Muscle of back (tissue), 13 donors: ENCODE data around the gene LAIR1. TPM values are rescaled to one million over a fixed set of nuclear protein-coding genes. Genes with fewer than 3 reads are reported as not detected.
A peak's percentile ranks its signal among the peaks of the same experiment; 100 is the strongest.
"Not testable (repeated sequence)": the region's sequence is repeated elsewhere in the genome, so short reads cannot be mapped to it uniquely, and the experiment has no call there.

ENCODE experiments used
- DNase-seq, 3 donors: peaks; one replicate each; pipeline versions ENCODE4 v3.0.0 to v3.0.0-alpha.2; 2013
- long read RNA-seq, 9 donors: transcript quantifications; one replicate each; lab custom pipeline, GENCODE V29; 2026
- polyA plus RNA-seq, 10 donors: library from polyadenylated mRNA; unstranded; fragments of 120-200 nt; gene quantifications; one replicate each; pipeline ENCODE4 v1.2.1, GENCODE V29; 2013; ENCODE audit not compliant: insufficient read length in 10 of 10

LAIR1 gene, protein sequence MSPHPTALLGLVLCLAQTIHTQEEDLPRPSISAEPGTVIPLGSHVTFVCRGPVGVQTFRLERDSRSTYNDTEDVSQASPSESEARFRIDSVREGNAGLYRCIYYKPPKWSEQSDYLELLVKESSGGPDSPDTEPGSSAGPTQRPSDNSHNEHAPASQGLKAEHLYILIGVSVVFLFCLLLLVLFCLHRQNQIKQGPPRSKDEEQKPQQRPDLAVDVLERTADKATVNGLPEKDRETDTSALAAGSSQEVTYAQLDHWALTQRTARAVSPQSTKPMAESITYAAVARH
- 10 to 100 TPM in 1 of 10 donors, 1 to 10 TPM in 9; 5.6 to 11.0 (median 7.4) TPM for polyA plus RNA-seq
- long read RNA-seq, donor 1, full-length matches to known transcripts, result 2 of 2 reads
- long read RNA-seq, donor 1, partial matches to known transcripts, result 0 of 2 reads
- long read RNA-seq, donor 1, other reads (novel, unspliced or antisense), result 0 of 2 reads
- long read RNA-seq, donor 2, result 0 reads
- long read RNA-seq, donor 3, result 0 reads
- long read RNA-seq, donor 4, result 0 reads
- long read RNA-seq, donor 5, full-length matches to known transcripts, result 3 of 3 reads
- long read RNA-seq, donor 5, partial matches to known transcripts, result 0 of 3 reads
- long read RNA-seq, donor 5, other reads (novel, unspliced or antisense), result 0 of 3 reads
- long read RNA-seq, donor 6, full-length matches to known transcripts, result 1 of 1 reads
- long read RNA-seq, donor 6, partial matches to known transcripts, result 0 of 1 reads
- long read RNA-seq, donor 6, other reads (novel, unspliced or antisense), result 0 of 1 reads
- long read RNA-seq, donor 7, full-length matches to known transcripts, result 2 of 2 reads
- long read RNA-seq, donor 7, partial matches to known transcripts, result 0 of 2 reads
- long read RNA-seq, donor 7, other reads (novel, unspliced or antisense), result 0 of 2 reads
- long read RNA-seq, donor 8, partial matches to known transcripts, result 0 of 2 reads
- long read RNA-seq, donor 8, other reads (novel, unspliced or antisense), result 0 of 2 reads
- long read RNA-seq, donor 9, result 0 reads

DNA sequence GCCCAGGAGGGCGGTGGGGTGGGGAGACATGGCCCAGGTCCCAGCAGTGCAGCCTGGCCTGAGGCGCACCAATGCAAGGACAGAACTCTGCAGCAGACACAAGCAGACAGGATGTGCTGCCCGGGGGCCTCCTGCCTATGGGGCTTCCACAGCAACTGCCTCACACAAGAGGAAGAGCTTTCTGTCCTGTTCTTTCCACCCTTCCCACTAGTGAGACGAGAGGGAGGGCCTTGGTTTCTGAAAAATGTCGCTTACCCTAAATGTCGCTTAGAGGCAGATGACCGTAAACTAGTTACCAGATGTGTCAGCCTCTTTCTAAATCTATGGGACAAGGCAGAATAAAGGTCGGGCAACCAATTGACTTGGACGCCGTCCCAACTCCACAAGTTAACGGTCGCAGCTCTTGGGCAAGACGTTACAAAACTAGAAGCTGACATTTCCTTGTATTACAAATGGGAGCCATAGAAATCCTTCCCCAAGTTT, at the start of gene LAIR1:
TSS of gene LAIR1 (minus strand) at position 157 of the 483 bp plus-strand sequence. CDS start at position 30, 127 bp downstream.
- DNase-seq, result peak in 1 of 3 donors; percentile 60

GRCh38 chr19:54414156-54414555, 49.4 kb upstream of the LAIR1 start:
- DNase-seq, result no peak

DNA sequence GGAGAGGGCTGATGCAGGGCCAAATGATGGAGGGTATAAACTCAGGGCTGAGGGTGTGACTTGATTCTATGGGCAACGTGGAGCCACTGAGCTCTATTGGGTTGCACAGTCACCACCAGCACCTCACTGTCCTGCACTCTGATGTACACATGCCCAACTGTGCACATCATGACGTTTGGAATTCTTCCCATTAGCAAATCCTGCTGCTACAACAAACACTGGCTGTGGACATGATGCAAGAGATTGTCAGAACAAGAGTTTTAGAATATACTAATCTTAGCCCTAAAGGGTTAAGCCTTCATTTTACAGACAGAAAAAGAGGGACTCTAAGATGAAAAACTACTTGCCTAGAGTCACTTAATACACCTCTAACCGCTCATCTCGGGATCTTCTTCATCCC, 48.1 kb upstream of the LAIR1 start:
- no peak for DNase-seq

DNA sequence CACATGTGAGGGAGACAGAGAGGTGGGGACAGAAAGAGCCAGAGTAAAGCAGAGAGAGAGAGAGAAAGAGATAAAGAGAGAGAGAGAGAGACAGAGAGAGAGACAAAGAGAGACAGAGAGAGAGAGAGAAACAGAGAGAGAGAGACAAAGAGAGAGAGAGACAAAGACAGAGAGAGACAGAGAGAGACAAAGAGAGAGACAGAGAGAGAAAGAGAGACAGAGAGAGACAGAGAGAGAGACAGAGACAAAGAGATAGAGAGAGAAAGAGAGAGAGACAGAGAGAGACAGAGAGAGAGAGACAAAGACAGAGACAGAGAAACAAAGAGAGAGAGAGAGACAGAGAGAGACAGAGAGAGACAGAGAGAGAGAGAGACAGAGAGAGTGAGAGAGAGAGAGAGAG, 46.3 kb upstream of the LAIR1 start:
- DNase-seq, result no peak

GRCh38 chr19:54408456-54409026, 43.8 kb upstream of the LAIR1 start:
- DNase-seq, result no peak

- no peak for DNase-seq
Observed at GRCh38 chr19:54407780-54408179, 43.0 kb upstream of the LAIR1 start.

- no peak for DNase-seq
Observed at GRCh38 chr19:54405628-54406027, 40.9 kb upstream of the LAIR1 start.

DNA sequence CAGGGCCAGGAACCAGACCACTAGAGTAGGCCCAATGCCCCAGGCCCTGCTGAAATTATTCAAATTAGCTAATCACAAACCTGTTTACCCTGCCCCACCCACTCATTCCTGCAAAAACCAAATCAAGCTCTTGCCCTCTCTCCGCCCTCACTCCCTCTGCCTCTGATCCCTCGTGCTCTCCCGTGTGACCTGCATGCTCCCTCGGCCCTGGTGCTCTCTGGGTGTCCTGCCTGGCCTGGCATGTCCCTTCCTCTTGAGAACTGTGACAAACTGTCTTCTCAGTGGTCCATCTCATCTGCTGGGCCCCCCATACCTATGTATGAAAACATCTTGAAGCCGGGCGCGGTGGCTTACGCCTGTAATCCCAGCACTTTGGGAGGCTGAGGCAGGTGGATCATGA, 38.3 kb upstream of the LAIR1 start:
- DNase-seq, result no peak

- no peak for DNase-seq
Observed at GRCh38 chr19:54400913-54401312, 36.2 kb upstream of the LAIR1 start.

GRCh38 chr19:54399189-54399588, 34.5 kb upstream of the LAIR1 start:
- no peak for DNase-seq

GRCh38 chr19:54395685-54396084, 31.0 kb upstream of the LAIR1 start:
- DNase-seq, result no peak

- no peak for DNase-seq
Observed at GRCh38 chr19:54393381-54393780, 28.6 kb upstream of the LAIR1 start.

- no peak for DNase-seq
Observed at GRCh38 chr19:54392105-54392504, 27.4 kb upstream of the LAIR1 start.

- no peak for DNase-seq
Observed at GRCh38 chr19:54391589-54392061, 26.9 kb upstream of the LAIR1 start.

DNA sequence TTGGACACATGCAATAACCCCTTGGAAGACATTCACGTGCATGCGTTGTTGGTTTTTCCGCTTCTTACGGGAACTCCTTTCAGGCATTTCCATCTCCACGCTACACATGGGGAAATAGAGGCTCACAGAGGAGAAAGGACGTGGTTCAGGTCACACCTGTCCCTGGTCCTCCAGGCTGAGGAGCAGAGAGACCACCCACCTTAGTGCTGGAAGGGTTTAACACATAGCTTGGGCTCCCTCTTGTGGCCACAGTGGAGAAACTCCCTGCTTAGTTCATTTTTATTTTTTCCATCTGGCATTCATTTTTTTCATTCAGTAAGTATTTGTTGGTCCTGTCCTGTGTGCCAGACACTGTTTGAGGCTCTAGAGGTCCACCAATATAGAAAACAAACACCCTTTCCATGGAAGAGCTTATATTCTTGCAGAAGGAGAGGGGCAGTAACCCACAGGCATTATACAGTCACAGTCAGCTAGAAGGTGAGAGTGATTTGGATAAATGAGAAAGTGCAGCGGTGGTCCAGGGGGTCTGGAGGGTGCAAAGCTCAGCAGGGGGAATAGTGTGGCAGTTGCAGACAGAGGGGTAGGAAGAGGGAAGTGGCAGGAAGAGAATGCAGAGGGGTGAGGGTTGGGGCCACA, 26.3 kb upstream of the LAIR1 start:
- peak; percentile 38 to 77 (median 68) for DNase-seq

DNA sequence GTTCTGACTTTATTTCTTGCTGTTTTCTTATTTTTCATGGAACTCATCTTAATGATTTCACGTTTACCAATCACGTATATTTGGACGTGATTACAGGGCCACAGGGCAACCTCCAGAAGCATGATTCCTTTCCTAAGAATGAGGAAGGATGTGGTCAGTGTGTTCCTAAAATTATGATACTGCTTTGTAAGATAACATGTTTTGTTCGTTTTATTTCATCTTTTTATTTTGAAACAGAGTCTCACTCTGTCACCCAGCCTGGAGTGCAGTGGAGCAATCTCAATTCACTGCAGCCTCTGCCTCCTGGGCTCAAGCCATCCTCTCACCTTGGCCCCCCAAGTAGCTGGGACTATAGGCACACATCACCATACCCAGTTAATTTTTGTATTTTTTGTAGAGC, 24.8 kb upstream of the LAIR1 start:
- DNase-seq, result no peak

- DNase-seq, result no peak
Observed at GRCh38 chr19:54388802-54389139, 24.0 kb upstream of the LAIR1 start.

GRCh38 chr19:54387991-54388801, 23.5 kb upstream of the LAIR1 start:
- peak in 1 of 3 donors; percentile 52 for DNase-seq

GRCh38 chr19:54383330-54383729, 18.6 kb upstream of the LAIR1 start:
- DNase-seq, result no peak

GRCh38 chr19:54382041-54382440, 17.3 kb upstream of the LAIR1 start:
- DNase-seq, result not testable (repeated sequence)

DNA sequence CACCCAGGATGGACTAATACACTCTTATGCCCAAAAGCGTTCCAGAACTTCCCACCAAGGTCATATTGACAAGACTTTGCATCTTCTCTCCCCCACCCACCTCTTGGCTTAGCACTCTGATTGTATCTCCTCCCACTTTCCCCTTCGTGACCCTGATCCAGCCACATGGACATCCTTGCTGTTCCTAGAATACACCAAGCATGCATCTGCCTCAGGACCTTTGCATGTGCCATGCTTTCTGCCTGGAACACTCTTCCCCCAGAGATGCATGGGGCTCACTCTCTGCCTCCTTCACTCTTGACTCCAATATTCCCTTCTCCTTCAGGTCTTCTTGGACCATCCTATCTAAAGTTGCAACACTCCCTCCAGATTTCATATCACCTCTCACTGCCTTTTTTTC, 16.2 kb upstream of the LAIR1 start:
- DNase-seq, result no peak
